HepG2 (cell line): ENCODE results near the gene MICAL3. TPM values are rescaled to one million over a fixed set of nuclear protein-coding genes. Genes with fewer than 3 reads are reported as not detected.
A peak's percentile ranks its signal among the peaks of the same experiment; 100 is the strongest.

Experiments used
- AHR ChIP-seq: IDR thresholded peaks from 2 replicates; pipeline ENCODE4 v1.6.1; 2018; ENCODE audit warnings: missing genetic modification reagents, missing compliant biosample characterization
- BCL6 ChIP-seq: IDR thresholded peaks from 2 replicates; pipeline ENCODE4 v1.6.1; 2016; ENCODE audit warnings: missing genetic modification reagents, missing compliant biosample characterization
- BRD4 ChIP-seq: sonication (generic); formaldehyde crosslinking; IDR thresholded peaks from 2 replicates; pipeline ENCODE4 v1.4.0; 2020; ENCODE audit warnings: missing genetic modification reagents
- CAMTA2 ChIP-seq: sonication (generic); formaldehyde crosslinking; IDR thresholded peaks from 2 replicates; pipeline ENCODE4 v1.4.0; 2020; ENCODE audit warnings: mild to moderate bottlenecking, missing genetic modification reagents, borderline replicate concordance
- CCAR2 ChIP-seq: fragments of 200-400 bp; formaldehyde crosslinking; optimal IDR thresholded peaks from 2 replicates; pipeline ENCODE3; 2018; ENCODE audit warnings: low read depth, mild to moderate bottlenecking, low read length, moderate library complexity
- HCFC1 ChIP-seq: fragments of 150-350 bp; IDR thresholded peaks from 2 replicates; pipeline ENCODE4 v1.6.1; 2014; ENCODE audit warnings: low read depth, low read length
- PAX8 ChIP-seq: sonication (generic); formaldehyde crosslinking; IDR thresholded peaks from 2 replicates; pipeline ENCODE4 v1.8.0; 2022; ENCODE audit warnings: mild to moderate bottlenecking, missing genetic modification reagents, borderline replicate concordance
- REXO4 ChIP-seq: sonication (generic); formaldehyde crosslinking; IDR thresholded peaks from 2 replicates; pipeline ENCODE4 v1.8.0; 2022; ENCODE audit warnings: missing genetic modification reagents, mild to moderate bottlenecking, borderline replicate concordance
- SP140L ChIP-seq: sonication (generic); formaldehyde crosslinking; IDR thresholded peaks from 2 replicates; pipeline ENCODE4 v1.4.0; 2020; ENCODE audit warnings: missing genetic modification reagents, borderline replicate concordance
- SSRP1 ChIP-seq: IDR thresholded peaks from 2 replicates; pipeline ENCODE4 v1.6.1; 2016; ENCODE audit warnings: control low read depth
- TOPORS ChIP-seq: sonication (generic); formaldehyde crosslinking; IDR thresholded peaks from 2 replicates; pipeline ENCODE4 v1.8.0; 2023; ENCODE audit warnings: mild to moderate bottlenecking, missing genetic modification reagents
- TP53 ChIP-seq: sonication (generic); formaldehyde crosslinking; conservative IDR thresholded peaks from 2 replicates; pipeline ENCODE4 v1.4.0; 2020; ENCODE audit warnings: missing genetic modification reagents
- ZBTB3 ChIP-seq: sonication (generic); formaldehyde crosslinking; IDR thresholded peaks from 2 replicates; pipeline ENCODE4 v1.4.0; 2020; ENCODE audit warnings: low read depth, mild to moderate bottlenecking, moderate library complexity, missing genetic modification reagents, borderline replicate concordance
- ZFP41 ChIP-seq: sonication (generic); formaldehyde crosslinking; IDR thresholded peaks from 2 replicates; pipeline ENCODE4 v1.4.0; 2020; ENCODE audit warnings: mild to moderate bottlenecking, missing genetic modification reagents, borderline replicate concordance
- ZFP82 ChIP-seq: sonication (generic); formaldehyde crosslinking; IDR thresholded peaks from 2 replicates; pipeline ENCODE4 v1.5.1; 2020; ENCODE audit warnings: mild to moderate bottlenecking, missing genetic modification reagents, borderline replicate concordance
- ZNF547 ChIP-seq: sonication (generic); formaldehyde crosslinking; IDR thresholded peaks from 2 replicates; pipeline ENCODE4 v1.5.1; 2020; ENCODE audit warnings: mild to moderate bottlenecking, missing genetic modification reagents
- ZNF557 ChIP-seq: sonication (generic); formaldehyde crosslinking; IDR thresholded peaks from 2 replicates; pipeline ENCODE4 v1.4.0; 2020; ENCODE audit warnings: missing genetic modification reagents
- ZNF563 ChIP-seq: sonication (generic); formaldehyde crosslinking; IDR thresholded peaks from 2 replicates; pipeline ENCODE4 v1.8.0; 2022; ENCODE audit warnings: mild to moderate bottlenecking, moderate library complexity, missing genetic modification reagents
- ZNF570 ChIP-seq: sonication (generic); formaldehyde crosslinking; IDR thresholded peaks from 2 replicates; pipeline ENCODE4 v1.4.0; 2020; ENCODE audit warnings: mild to moderate bottlenecking, missing genetic modification reagents, borderline replicate concordance
- ZNF619 ChIP-seq: sonication (generic); formaldehyde crosslinking; IDR thresholded peaks from 2 replicates; pipeline ENCODE4 v1.4.0; 2020; ENCODE audit warnings: mild to moderate bottlenecking, missing genetic modification reagents
- ZNF704 ChIP-seq: sonication (generic); formaldehyde crosslinking; IDR thresholded peaks from 2 replicates; pipeline ENCODE4 v1.8.1; 2023; ENCODE audit warnings: mild to moderate bottlenecking, inconsistent platforms, moderate library complexity, missing genetic modification reagents, borderline replicate concordance
- ZNF770 ChIP-seq: sonication (generic); formaldehyde crosslinking; IDR thresholded peaks from 2 replicates; pipeline ENCODE4 v1.5.0; 2020; ENCODE audit warnings: mild to moderate bottlenecking, missing genetic modification reagents
- ZNF850 ChIP-seq: sonication (generic); formaldehyde crosslinking; conservative IDR thresholded peaks from 2 replicates; pipeline ENCODE4 v1.9.0; 2021; ENCODE audit warnings: mild to moderate bottlenecking, missing genetic modification reagents
- ZSCAN25 ChIP-seq: sonication (generic); formaldehyde crosslinking; IDR thresholded peaks from 2 replicates; pipeline ENCODE4 v1.8.0; 2022; ENCODE audit warnings: mild to moderate bottlenecking, missing genetic modification reagents
- ZZZ3 ChIP-seq: sonication (generic); formaldehyde crosslinking; IDR thresholded peaks from 2 replicates; pipeline ENCODE4 v1.4.0; 2020; ENCODE audit warnings: missing genetic modification reagents, mild to moderate bottlenecking, borderline replicate concordance
- polyA plus RNA-seq, 8 experiments: library from polyadenylated mRNA; depleted of rRNA in 3 of 8; stranded (reverse) in 7 of 8; unstranded in 1 of 8; fragments of >200 nt; fragmentation: Illumina TruSeq in 4 of 8; extraction: Trizol in 4 of 8; gene quantifications; 2 replicates each; pipeline versions ENCODE4 v1.2.1 to v1.2.3, GENCODE V29; 2011 to 2016; ENCODE audit warnings: low read depth in 4 of 8, missing spikeins in 1 of 8, mixed read lengths in 1 of 8; ENCODE audit not compliant: insufficient read depth in 1 of 8
- total RNA-seq, 5 experiments: library from RNA; depleted of rRNA; stranded (reverse); fragments of >200 nt; fragmentation: Illumina TruSeq; extraction: Trizol; gene quantifications; 2 replicates each; pipeline ENCODE4 v1.2.3, GENCODE V29; 2016; ENCODE audit warnings: low read depth in 1 of 5
- TF ChIP-seq, protein P1 (sequence below): sonication (generic); formaldehyde crosslinking; IDR thresholded peaks from 2 replicates; pipeline ENCODE4 v1.4.0; 2020; ENCODE audit warnings: missing genetic modification reagents

The MICAL3 gene
- total and polyA plus RNA-seq, 2 of the 13 experiments (the other 11 are each of a cell fraction or from before 2014, with no cell fraction given), result 5.3 to 12.5 TPM

DNA sequence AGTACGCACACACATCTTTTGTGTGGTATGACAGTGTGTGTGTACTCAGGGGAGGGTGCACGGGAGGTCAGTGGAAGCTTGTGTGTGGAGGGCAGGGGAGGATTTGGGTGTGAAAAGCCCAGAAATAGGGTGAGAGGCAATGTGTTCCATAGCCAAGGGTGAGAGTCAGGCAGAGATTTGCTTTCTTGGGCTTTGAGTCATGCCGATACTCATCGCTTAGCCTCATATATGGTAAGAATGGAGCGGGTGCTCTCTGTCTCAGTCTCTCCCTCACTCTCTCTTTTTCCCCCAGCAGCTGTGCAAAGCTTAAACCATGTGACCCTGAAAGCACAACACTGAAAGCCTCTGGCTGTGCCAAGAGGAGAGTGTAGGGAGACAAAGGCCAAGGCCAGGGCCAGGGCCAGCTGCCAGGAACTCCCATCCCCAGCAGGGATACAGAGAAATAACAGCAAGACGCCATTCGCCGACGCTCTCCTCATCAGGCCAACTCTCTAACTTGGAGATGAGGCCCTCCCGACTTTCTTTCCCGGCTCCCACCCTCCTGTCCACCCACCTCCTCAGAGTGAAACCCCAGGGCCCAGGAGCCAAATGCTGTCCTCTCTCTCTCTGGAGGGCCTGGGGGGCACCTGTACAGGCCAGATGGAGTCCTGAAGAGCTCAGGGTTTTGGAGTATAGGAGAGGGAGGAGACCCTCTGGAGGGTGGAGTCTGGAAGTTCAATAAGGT is 20.3 kb upstream of the MICAL3 start (continued):
- TF ChIP-seq CAMTA2 (no peak), ZNF619 (CRISPR knock-in tag) (no peak), BRD4 (CRISPR knock-in tag) (no peak), AHR (CRISPR knock-in tag) (no peak), ZNF570 (CRISPR knock-in tag) (no peak), TP53 (CRISPR knock-in tag) (no peak), REXO4 (CRISPR knock-in tag) (no peak), BCL6 (CRISPR knock-in tag) (peak; percentile 87), ZNF770 (CRISPR knock-in tag) (peak; percentile 26; the same call in 1 of the 2 replicates), ZNF547 (CRISPR knock-in tag) (no peak), HCFC1 (no peak), CCAR2 (no peak), ZNF704 (CRISPR knock-in tag) (no peak), PAX8 (no peak), ZFP82 (no peak), TOPORS (CRISPR knock-in tag) (peak; percentile 58; the same call in 1 of the 2 replicates), ZFP41 (CRISPR knock-in tag) (no peak), SP140L (no peak), ZNF850 (CRISPR knock-in tag) (no peak), ZNF563 (CRISPR knock-in tag) (no peak), SSRP1 (CRISPR knock-in tag) (no peak), ZBTB3 (no peak), ZSCAN25 (CRISPR knock-in tag) (no peak), ZNF557 (no peak), ZZZ3 (no peak)
- TF ChIP-seq, protein P1, sequence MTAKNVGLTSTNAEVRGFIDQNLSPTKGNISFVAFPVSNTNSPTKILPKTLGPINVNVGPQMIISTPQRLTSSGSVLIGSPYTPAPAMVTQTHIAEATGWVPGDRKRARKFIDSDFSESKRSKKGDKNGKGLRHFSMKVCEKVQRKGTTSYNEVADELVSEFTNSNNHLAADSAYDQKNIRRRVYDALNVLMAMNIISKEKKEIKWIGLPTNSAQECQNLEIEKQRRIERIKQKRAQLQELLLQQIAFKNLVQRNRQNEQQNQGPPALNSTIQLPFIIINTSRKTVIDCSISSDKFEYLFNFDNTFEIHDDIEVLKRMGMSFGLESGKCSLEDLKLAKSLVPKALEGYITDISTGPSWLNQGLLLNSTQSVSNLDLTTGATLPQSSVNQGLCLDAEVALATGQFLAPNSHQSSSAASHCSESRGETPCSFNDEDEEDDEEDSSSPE, result no peak
